ENCODE data around the gene ZNF628. TPM values are rescaled to one million over a fixed set of nuclear protein-coding genes. Genes with fewer than 3 reads are reported as not detected.

The ZNF628 gene
- total RNA-seq, 1 donor from 2014 or later = 16.8 TPM

DNA sequence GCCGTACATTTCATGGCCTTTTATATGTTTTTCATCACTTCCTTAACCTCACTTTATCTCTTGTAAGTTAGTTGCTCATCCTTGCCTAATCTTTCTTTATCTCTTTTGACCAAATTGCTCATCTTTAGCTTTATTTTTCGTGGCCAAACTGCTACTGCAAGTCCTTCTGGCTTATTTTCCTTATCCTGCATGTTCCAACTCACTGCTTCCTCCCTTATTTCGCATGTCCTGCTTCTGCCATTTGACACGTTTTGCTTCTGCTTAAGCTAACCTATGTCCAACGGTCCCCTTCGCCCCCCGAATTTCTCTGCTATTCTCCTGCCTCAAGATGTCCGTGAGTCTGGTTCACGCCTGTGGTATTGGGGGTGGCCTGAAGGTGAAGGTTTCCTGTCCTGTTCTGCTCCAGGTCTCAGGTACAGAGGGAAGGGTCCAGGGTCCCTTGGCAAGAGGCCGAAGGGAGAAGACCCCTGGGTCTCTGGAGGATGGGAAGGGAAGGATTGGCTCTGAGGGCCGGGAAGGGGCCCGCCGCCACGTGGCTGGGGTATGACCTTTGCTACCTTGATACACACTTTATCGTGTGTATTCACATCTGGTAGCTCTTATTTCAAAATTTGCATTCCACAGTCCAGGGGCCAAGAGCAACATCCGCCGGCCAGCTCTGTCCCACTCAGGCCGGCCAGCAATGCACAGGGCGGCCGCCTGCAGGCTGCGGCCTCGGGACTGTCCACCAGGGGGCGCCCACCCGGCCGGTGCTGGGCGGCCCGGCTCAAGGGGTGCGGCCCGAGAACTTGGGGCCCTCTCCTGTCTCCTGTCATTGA lies 9.0 kb upstream of the ZNF628 start:
- TF ChIP-seq, protein P1, sequence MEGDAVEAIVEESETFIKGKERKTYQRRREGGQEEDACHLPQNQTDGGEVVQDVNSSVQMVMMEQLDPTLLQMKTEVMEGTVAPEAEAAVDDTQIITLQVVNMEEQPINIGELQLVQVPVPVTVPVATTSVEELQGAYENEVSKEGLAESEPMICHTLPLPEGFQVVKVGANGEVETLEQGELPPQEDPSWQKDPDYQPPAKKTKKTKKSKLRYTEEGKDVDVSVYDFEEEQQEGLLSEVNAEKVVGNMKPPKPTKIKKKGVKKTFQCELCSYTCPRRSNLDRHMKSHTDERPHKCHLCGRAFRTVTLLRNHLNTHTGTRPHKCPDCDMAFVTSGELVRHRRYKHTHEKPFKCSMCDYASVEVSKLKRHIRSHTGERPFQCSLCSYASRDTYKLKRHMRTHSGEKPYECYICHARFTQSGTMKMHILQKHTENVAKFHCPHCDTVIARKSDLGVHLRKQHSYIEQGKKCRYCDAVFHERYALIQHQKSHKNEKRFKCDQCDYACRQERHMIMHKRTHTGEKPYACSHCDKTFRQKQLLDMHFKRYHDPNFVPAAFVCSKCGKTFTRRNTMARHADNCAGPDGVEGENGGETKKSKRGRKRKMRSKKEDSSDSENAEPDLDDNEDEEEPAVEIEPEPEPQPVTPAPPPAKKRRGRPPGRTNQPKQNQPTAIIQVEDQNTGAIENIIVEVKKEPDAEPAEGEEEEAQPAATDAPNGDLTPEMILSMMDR (IDR thresholded peaks at IDR 0.05; ENCODE audit: unreplicated experiment) = peak; percentile 99
- Mint-ChIP-seq H3K4me1 (ENCODE audit: low read depth) (no peaks in the 10 kb centered on the region), H3K27me3 (peaks cover 24% of the 10 kb centered on the region), H3K9me3 (ENCODE audit: low read depth) (no peaks in the 10 kb centered on the region), H3K36me3 (ENCODE audit: insufficient read depth) (no peaks in the 10 kb centered on the region), H3K27ac (no peak overlapping the region), H3K4me3 (ENCODE audit: low read depth) (no peak overlapping the region)
- peak; percentile 68 for DNase-seq (ENCODE audit: low spot score, unreplicated experiment)

DNA sequence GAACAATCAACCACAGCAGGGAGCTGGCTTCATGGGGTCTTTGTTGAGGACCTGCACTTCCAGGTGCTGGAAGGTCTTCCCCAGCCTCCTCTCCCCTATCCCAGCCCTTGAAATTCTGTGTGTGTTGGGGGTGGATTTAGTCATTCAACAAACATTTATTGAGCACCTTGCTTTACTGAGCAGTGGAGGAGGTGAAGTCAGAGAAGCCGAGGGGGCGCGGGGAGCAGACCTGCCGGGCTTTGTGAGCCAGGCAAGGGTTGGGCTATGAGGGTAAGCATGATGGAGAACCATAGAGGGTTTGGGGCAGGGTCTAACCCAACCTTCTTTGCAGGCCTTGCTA lies 8.4 kb upstream of the ZNF628 start:
- peaks cover 21% of the 10 kb centered on the region for H3K27me3 Mint-ChIP-seq
- H3K4me3 Mint-ChIP-seq (ENCODE audit: low read depth) = no peak overlapping the region
- TF ChIP-seq, protein P1 (IDR thresholded peaks at IDR 0.05; ENCODE audit: unreplicated experiment) = peak; percentile 3

DNA sequence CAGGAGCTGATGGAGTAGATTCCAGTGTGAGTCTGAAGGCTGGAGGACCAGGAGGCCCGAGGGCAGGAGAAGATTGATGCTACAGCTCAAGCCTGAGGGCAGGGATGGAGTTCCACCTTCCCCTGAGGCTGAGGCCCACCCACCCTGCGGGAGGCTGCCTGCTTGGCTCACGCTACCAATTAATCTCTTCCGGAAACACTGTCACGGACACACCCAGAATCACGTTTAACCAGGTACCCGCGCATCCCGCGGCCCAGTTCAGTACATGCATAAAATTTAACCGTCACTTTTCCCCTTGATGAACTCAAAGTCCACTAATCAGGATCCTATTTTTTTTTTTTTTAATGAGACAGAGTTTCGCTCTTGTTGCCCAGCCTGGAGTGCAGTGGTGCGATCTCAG lies 5.2 kb upstream of the ZNF628 start:
- peak overlapping the region; percentile 81 for H3K27ac Mint-ChIP-seq
- DNase-seq (ENCODE audit: low spot score, unreplicated experiment) = no peak
- no peaks in the 10 kb centered on the region for H3K36me3 Mint-ChIP-seq (ENCODE audit: insufficient read depth)
- H3K9me3 Mint-ChIP-seq (ENCODE audit: low read depth) = no peaks in the 10 kb centered on the region
- H3K4me1 Mint-ChIP-seq (ENCODE audit: low read depth) = no peaks in the 10 kb centered on the region
- TF ChIP-seq, protein P1 (IDR thresholded peaks at IDR 0.05; ENCODE audit: unreplicated experiment) = no peak
- no peak overlapping the region for H3K4me3 Mint-ChIP-seq (ENCODE audit: low read depth)
- H3K27me3 Mint-ChIP-seq = peaks cover 12% of the 10 kb centered on the region

More for the DNA sequence above, 8.4 kb upstream of the ZNF628 start:
- no peak for DNase-seq (ENCODE audit: low spot score, unreplicated experiment)
- Mint-ChIP-seq H3K4me1 (ENCODE audit: low read depth) (no peaks in the 10 kb centered on the region), H3K9me3 (ENCODE audit: low read depth) (no peaks in the 10 kb centered on the region), H3K27ac (no peak overlapping the region), H3K36me3 (ENCODE audit: insufficient read depth) (no peaks in the 10 kb centered on the region)

DNA sequence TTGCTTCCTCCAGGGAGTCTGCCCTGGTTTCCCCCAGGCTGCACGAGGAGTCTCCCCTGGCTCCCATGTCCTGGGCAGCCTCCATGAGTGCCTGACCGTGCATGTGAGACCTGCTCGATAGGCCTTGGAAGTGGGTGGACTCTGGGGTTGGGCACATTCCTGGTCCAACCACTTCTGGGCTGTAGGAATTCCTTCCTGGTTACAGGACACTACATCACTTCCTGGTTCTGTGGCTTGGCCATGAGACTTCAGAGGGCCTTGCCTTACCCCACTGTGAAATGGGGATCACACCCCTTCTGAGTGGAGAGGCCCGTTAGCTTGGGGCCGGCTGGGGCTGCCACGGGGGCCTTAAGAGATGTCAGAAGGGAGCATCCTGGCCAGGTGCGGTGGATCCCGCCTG lies 4.0 kb upstream of the ZNF628 start:
- H3K36me3 Mint-ChIP-seq (ENCODE audit: insufficient read depth) = no peaks in the 10 kb centered on the region
- H3K4me3 Mint-ChIP-seq (ENCODE audit: low read depth) = no peak overlapping the region
- TF ChIP-seq, protein P1 (IDR thresholded peaks at IDR 0.05; ENCODE audit: unreplicated experiment) = no peak
- H3K4me1 Mint-ChIP-seq (ENCODE audit: low read depth) = peaks cover 2% of the 10 kb centered on the region
- H3K27me3 Mint-ChIP-seq = peaks cover 3% of the 10 kb centered on the region
- DNase-seq (ENCODE audit: low spot score, unreplicated experiment) = no peak
- H3K27ac Mint-ChIP-seq = no peak overlapping the region
- H3K9me3 Mint-ChIP-seq (ENCODE audit: low read depth) = no peaks in the 10 kb centered on the region

DNA sequence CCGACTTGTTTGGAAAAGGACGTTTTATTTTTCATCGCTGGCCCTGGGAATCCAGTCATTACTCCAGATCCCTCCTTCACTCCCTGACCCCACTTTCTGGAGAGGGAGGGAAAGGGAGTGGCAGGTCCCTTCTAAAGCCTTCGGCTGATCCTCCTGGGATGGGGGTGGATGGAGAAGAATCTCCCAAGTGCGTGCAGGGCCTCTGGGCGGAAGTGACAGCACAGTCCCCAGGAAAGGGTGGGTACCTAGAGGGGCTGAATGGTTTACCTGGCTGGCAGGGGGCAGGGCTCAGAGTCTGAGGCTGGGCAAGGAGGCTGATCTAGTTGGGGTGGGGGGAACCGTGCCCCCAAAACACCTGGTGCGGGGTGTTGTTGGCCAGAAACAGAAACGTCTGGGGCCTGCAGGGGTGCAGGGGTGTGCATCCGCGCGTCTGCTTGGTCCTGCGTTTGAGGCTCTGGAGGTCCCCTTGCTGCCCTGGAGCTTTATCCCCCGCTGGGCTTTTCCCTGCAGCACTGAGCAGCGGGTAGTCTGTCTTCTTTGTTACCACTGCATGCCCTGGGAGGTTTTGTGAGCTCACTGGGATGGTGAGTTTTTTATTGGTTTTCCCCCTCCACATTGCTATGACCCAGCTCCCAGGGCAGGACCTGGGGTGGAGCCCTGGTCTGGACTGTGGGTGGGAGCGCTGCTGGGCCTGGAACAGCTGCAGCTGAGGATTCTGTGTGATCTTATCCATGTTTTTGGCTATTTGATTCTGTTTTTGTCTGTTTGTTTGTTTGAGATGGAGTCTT lies 3.0 kb upstream of the ZNF628 start:
- H3K36me3 Mint-ChIP-seq (ENCODE audit: insufficient read depth) = no peaks in the 10 kb centered on the region

More for the DNA sequence above, 3.0 kb upstream of the ZNF628 start:
- Mint-ChIP-seq H3K9me3 (ENCODE audit: low read depth) (no peaks in the 10 kb centered on the region), H3K27ac (no peak overlapping the region), H3K4me3 (ENCODE audit: low read depth) (no peak overlapping the region), H3K27me3 (no peaks in the 10 kb centered on the region), H3K4me1 (ENCODE audit: low read depth) (peaks cover 9% of the 10 kb centered on the region)
- TF ChIP-seq, protein P1 (IDR thresholded peaks at IDR 0.05; ENCODE audit: unreplicated experiment) = no peak
- DNase-seq (ENCODE audit: low spot score, unreplicated experiment) = no peak

All from progenitor cell of endocrine pancreas (in vitro differentiated cells).